ENCODE results near the gene CSRP3.

Gene CSRP3

DNA sequence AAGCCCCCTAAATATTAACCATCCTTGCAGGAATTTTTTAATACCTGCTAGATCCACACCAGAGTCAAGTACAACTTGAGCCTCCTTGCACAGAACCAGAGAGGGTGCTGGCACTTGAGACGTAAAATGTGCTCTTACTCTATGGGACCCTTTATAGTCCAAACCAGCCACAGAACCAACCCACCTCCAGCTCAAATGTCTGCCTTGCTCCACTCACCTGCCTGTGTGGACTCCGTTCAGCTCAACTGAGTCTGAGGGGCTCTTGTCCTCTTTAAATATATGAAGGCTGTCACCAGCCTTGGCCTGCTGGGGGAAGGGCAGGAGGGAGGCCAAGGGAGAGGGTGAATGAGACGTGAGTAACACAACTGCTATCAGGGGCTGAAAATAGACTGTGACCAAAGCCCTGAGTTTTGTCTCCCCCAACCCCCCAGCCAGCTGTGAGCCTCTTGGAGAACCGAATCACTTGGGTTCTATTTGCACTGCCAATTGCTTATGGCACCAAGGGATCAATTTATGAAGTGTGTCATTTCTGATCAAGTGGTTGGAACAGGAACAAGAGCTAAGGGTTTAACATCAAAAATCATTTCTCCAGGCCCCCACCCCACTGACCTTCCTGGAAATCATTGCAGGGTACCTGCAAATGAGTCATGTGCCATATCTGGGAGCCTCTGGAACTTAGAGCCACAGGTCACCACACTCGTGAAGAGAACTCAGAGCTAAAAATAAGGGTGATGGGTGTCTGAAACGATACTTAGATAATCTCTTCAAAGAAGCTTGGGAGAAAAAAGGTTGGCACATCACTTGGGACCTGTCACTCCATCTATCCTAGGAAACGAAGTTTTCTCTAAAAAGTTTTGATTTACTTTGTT, at the start of gene CSRP3:
CSRP3 (minus strand) TSS at position 247 of the 869 bp plus-strand sequence. CDS start 9,535 bp downstream, outside the sequence.
- DNase-seq (ENCODE audit: extremely low read depth in 1 of 2, low read depth in 1 of 2): no peak

DNA sequence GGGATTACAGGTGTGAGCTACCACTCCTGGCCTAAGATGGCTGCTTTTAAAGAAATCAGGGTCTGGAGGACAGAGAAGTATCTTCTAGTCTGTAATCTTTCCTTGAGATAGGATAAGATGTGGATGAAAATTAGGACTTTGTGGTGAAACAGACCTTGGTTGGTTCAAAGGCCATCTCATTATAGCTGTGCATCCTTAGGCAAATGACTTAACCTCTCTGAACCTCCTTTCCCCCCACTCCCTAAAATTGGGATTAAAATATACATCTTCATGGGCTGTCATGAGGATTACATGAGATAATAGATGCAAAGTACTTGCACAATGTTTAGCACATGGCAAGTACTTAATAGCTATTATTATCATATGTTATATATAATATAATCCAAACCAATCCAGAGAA, 49.8 kb upstream of the CSRP3 start:
- no peak for DNase-seq (ENCODE audit: extremely low read depth in 1 of 2, low read depth in 1 of 2)

GRCh38 chr11:19246816-19247215, 45.0 kb upstream of the CSRP3 start:
- no peak for DNase-seq (ENCODE audit: extremely low read depth in 1 of 2, low read depth in 1 of 2)

GRCh38 chr11:19245351-19245750, 43.6 kb upstream of the CSRP3 start:
- DNase-seq (ENCODE audit: extremely low read depth in 1 of 2, low read depth in 1 of 2): no peak

DNA sequence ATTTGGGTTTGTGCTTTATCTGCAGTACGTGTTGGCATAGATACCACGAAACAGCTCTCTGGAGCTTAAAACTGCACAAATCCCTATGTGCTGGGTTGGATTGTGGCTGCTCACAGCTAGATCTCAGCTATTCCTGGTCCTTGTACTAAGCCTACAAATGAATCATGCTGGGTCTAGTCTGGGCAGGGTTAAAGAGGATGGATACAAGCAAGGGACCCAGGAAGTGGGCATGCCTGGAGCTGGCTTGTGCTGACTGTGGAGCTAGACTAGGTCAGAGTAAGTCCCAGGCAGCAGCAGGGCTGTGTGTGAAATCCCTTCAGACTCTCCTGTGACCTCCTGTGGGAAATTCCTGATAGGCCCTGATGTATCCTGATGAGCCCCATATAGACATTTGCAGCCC, 42.8 kb upstream of the CSRP3 start:
- no peak for DNase-seq (ENCODE audit: extremely low read depth in 1 of 2, low read depth in 1 of 2)

DNA sequence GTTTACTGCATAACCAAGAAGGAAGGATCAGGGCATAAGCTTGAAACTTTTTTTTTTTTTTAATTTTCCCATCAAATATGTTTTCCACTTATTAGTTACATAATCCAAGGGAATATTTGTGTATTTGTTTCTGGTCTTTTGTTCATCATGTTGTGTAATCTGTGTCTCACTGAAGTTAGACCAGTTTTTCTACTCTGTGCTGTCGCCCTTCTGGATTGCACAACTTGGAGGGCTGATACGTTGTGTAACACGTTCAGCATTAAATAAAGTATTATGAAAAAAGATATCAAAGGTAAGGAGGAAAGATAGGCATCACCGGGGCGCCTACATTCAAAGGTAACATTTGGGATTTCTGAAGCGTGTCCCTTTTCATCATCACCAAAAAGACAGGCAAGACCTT, 42.3 kb upstream of the CSRP3 start:
- no peak for DNase-seq (ENCODE audit: extremely low read depth in 1 of 2, low read depth in 1 of 2)

DNA sequence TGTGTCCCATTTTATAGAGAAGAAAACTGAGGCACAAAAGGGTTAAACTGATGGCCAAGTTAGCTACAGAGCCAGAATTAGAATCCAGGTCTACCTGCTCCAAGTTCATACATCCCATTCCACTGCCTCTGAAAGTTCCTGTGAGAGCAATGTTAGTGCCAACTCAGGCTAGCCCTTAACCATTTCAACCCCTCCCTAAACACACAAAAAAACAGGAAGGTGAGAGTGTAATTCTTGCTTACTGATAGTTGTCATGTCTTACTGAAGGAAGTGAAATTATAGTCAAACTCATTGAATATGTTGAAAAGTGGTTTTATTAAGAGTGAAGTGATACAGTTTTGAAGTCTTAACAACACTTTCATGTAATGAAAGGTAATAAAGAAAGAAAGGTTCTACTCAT, 41.8 kb upstream of the CSRP3 start:
- DNase-seq (ENCODE audit: extremely low read depth in 1 of 2, low read depth in 1 of 2): no peak

GRCh38 chr11:19243143-19243542, 41.4 kb upstream of the CSRP3 start:
- no peak for DNase-seq (ENCODE audit: extremely low read depth in 1 of 2, low read depth in 1 of 2)

DNA sequence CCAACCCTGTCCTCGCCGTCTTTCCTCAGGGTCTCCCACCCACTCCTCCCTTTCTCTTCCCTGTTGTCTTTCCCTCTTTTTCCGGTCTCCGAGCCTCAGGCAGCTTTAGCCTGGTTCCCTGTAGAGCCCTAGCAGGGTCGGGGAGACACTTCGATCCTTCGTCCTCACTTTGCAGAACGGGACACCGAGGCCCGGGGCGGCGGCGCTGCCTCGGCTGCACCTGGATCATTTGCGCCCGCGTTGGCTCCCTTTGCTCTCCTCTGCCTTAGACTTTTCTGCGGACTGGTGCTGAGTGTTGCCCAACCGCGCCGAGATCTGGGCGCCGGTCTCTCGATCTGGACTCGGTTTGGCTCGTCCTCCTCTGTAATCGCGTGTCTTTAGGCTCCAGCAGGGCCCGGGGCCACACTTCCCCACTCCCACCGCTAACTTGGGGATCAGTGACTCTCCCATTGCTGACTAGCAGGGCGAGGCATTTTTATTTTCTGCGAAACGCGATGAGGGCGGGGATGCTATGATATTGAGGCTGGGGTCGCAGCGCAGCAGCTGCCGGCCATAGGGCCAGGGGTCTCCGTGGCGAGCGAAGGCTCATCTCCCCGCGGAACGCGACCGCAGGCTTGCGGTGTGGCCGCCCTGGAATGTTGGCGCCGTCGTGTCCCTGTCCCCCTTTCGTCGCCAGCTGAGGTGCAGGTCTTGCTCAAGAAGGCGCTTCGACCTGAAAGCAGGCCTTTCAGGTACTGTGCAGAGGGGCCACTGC, 40.6 kb upstream of the CSRP3 start:
- DNase-seq (ENCODE audit: extremely low read depth in 1 of 2, low read depth in 1 of 2): no peak

- DNase-seq (ENCODE audit: extremely low read depth in 1 of 2, low read depth in 1 of 2): peak in 1 of 2 donors; percentile 29
Measured at GRCh38 chr11:19241260-19242178, 39.7 kb upstream of the CSRP3 start.

GRCh38 chr11:19240420-19241259, 38.9 kb upstream of the CSRP3 start, which contains the start of gene E2F8:
TSS of gene E2F8 (minus strand) at chr11:19240945. CDS start at chr11:19240121, 824 bp downstream.
- DNase-seq (ENCODE audit: extremely low read depth in 1 of 2, low read depth in 1 of 2): peak; percentile 88 to 92

GRCh38 chr11:19239039-19239438, 37.3 kb upstream of the CSRP3 start:
- no peak for DNase-seq (ENCODE audit: extremely low read depth in 1 of 2, low read depth in 1 of 2)

- no peak for DNase-seq (ENCODE audit: extremely low read depth in 1 of 2, low read depth in 1 of 2)
Measured at GRCh38 chr11:19237813-19238212, 36.0 kb upstream of the CSRP3 start.

DNA sequence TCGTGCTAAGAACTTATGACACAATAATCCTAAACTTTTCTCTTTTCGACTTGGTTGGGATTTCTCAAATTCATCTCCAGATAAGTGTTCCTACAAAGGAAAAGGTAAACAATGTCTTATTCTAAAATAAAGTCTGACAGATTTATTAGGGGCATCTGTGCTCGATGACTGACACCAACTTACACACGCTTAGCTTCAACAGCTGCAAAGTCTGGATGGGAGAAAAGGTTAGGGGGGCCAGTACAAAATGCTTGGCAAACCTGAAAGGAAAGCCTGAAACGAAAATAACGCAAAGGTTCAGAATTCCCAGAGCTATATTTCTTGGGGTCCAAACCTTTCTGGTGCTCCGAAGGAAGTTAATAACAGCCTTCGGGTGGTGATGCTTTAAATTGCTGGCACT, 35.6 kb upstream of the CSRP3 start:
- DNase-seq (ENCODE audit: extremely low read depth in 1 of 2, low read depth in 1 of 2): no peak

- no peak for DNase-seq (ENCODE audit: extremely low read depth in 1 of 2, low read depth in 1 of 2)
Measured at GRCh38 chr11:19234231-19234817, 32.5 kb upstream of the CSRP3 start.

DNA sequence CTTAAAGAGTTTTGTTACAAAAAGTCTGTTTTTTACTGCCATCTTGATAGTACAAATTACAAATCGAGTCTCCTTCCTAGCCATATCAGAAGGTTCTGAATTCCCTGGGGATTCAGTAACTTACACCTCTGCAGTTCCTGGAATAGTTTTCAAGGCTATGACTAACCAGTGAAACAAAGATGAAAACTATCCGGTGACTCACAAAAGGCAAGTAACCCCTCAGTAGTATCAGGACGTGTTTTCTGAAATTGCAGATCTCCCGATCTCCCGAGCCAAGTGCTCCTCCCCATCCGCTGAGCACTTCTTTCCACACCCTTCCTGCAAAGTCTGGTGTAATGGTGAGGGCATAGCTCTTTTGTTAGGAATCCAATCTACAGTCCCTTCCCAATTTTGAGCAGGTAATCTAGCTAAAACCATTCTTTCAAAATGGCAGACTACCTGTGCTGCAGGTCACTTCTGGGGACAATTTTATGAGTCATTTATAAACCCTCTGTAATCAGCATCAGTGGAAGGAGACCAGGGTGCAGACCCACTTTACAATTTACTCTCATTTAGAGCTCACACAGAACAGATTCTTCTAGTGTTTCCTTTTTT, 31.2 kb upstream of the CSRP3 start:
- DNase-seq (ENCODE audit: extremely low read depth in 1 of 2, low read depth in 1 of 2): no peak

DNA sequence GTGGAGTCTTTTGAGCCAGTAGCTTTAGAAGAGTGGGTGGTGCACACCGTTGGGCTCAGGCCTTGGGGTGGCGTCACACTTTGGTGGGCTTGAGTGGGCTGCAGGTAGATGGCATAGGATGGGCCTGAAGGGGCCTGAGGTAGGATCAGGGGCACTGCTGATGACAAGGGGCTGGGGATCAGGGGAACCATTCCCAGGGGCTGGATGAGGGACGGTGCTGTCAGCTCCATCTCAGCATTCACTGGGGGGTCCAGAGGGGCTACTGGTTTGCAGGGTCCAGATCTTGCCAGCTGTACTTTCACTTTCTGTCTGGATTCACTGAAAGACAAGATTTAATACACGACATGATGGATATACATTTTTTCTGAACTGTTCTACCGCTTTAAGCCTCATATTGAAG, 27.9 kb upstream of the CSRP3 start:
- no peak for DNase-seq (ENCODE audit: extremely low read depth in 1 of 2, low read depth in 1 of 2)

- no peak for DNase-seq (ENCODE audit: extremely low read depth in 1 of 2, low read depth in 1 of 2)
Measured at GRCh38 chr11:19228968-19229367, 27.2 kb upstream of the CSRP3 start.
